Testis (tissue), 3 donors: ENCODE data around the gene REXO5. TPM values are rescaled to one million over a fixed set of nuclear protein-coding genes. Genes with fewer than 3 reads are reported as not detected.

ENCODE experiments used
- DNase-seq: peaks from one replicate; pipeline ENCODE4 v3.0.0-alpha.2; 2019
- H3K27ac ChIP-seq, 2 donors: fragments of 200-600 bp; sonication (generic); one replicate each; pipeline ENCODE4 v1.5.1; 2019
- H3K27me3 ChIP-seq: fragments of 200-600 bp; sonication (generic); one replicate; pipeline ENCODE4 v1.5.1; 2019
- H3K36me3 ChIP-seq: fragments of 200-600 bp; sonication (generic); one replicate; pipeline ENCODE4 v1.5.1; 2017; ENCODE audit warnings: low read depth; ENCODE audit errors: missing control alignments
- H3K4me1 ChIP-seq: fragments of 200-600 bp; sonication (generic); one replicate; pipeline ENCODE4 v1.5.1; 2019
- H3K4me3 ChIP-seq, 2 donors: fragments of 200-600 bp; sonication (generic); one replicate each; pipeline ENCODE4 v1.5.1; 2017 to 2019
- H3K9me3 ChIP-seq: fragments of 200-600 bp; sonication (generic); one replicate; pipeline ENCODE4 v1.5.1; 2017
- POLR2A ChIP-seq: fragments of 450-650 bp; IDR thresholded peaks from one replicate; pipeline ENCODE4 v1.6.1; 2017; ENCODE audit warnings: antibody characterized with exemption, mild to moderate bottlenecking, moderate library complexity
- WGBS, 2 donors: methylation state at CpG; one replicate each; pipeline ENCODE4 v1.1.5; 2018; 5-methylcytosine and 5-hydroxymethylcytosine counted together
- intact Hi-C: fragments of 100-400 bp; cut with DNase I; formaldehyde crosslinking; loops from one replicate; pipeline ENCODE4 v1.15.1; 2023; ENCODE audit warnings: low total_unique reads
- polyA plus RNA-seq: library from polyadenylated mRNA; stranded (reverse); fragments of 350-450 nt; fragmentation: Illumina TruSeq; extraction: RNeasy Lipid Tissue Mini Kit (QIAGEN cat#74804); gene quantifications from one replicate; pipeline ENCODE4 v1.2.3, GENCODE V29; 2014; ENCODE audit warnings: low read depth, low replicate concordance; ENCODE audit not compliant: insufficient read depth
- total RNA-seq, 2 donors: library from RNA; depleted of rRNA; stranded (reverse); fragments of >200 nt; gene quantifications; one replicate each; pipeline ENCODE4 v1.2.3, GENCODE V29; 2016
- TF ChIP-seq, protein P1 (sequence below), 3 experiments: fragments of 450-650 bp in 2 of 3; fragments of 200-600 bp in 1 of 3; sonication (generic) in 1 of 3; IDR thresholded peaks; one replicate each; pipeline ENCODE4 v1.5.1; 2016 to 2019; ENCODE audit warnings: antibody characterized with exemption in 3 of 3, mild to moderate bottlenecking in 2 of 3, moderate library complexity in 1 of 3

Gene REXO5
- total and polyA plus RNA-seq, 3 donors from 2014 or later: 228 to 991 (median 234) TPM

DNA sequence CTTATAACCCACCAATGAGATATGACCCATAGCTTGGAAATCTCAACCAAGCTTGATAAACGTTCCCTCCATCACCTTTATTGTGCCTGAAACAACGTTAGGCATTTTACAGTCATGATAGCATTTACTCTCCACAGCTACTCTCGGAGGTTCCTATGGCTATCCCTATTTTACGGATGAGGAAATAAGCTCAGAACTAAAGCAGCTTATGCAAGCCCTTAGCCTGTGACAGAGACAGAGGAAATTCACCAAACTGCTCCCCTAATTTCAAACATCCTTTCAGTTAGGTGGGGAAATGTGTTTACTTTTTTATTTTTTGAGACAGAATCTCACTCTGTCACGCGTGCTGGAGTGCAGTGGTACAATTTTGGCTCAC is 75.2 kb downstream of the REXO5 start:
- H3K36me3 ChIP-seq: no peaks in the 10 kb centered on the region
- H3K27me3 ChIP-seq: no peaks in the 10 kb centered on the region
- H3K4me1 ChIP-seq: no peaks in the 10 kb centered on the region
- WGBS, 2 donors: 83 to 90% methylated on average over 6 of the region's 6 CpGs
- no peaks in the 10 kb centered on the region for H3K9me3 ChIP-seq
- DNase-seq: no peak
- H3K4me3 ChIP-seq: no peak overlapping the region
- TF ChIP-seq, protein P1, sequence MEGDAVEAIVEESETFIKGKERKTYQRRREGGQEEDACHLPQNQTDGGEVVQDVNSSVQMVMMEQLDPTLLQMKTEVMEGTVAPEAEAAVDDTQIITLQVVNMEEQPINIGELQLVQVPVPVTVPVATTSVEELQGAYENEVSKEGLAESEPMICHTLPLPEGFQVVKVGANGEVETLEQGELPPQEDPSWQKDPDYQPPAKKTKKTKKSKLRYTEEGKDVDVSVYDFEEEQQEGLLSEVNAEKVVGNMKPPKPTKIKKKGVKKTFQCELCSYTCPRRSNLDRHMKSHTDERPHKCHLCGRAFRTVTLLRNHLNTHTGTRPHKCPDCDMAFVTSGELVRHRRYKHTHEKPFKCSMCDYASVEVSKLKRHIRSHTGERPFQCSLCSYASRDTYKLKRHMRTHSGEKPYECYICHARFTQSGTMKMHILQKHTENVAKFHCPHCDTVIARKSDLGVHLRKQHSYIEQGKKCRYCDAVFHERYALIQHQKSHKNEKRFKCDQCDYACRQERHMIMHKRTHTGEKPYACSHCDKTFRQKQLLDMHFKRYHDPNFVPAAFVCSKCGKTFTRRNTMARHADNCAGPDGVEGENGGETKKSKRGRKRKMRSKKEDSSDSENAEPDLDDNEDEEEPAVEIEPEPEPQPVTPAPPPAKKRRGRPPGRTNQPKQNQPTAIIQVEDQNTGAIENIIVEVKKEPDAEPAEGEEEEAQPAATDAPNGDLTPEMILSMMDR (IDR thresholded peaks at IDR 0.05): no peak
- no peak for TF ChIP-seq POLR2A
- intact Hi-C loops: no loop called here
- H3K27ac ChIP-seq: no peak overlapping the region

DNA sequence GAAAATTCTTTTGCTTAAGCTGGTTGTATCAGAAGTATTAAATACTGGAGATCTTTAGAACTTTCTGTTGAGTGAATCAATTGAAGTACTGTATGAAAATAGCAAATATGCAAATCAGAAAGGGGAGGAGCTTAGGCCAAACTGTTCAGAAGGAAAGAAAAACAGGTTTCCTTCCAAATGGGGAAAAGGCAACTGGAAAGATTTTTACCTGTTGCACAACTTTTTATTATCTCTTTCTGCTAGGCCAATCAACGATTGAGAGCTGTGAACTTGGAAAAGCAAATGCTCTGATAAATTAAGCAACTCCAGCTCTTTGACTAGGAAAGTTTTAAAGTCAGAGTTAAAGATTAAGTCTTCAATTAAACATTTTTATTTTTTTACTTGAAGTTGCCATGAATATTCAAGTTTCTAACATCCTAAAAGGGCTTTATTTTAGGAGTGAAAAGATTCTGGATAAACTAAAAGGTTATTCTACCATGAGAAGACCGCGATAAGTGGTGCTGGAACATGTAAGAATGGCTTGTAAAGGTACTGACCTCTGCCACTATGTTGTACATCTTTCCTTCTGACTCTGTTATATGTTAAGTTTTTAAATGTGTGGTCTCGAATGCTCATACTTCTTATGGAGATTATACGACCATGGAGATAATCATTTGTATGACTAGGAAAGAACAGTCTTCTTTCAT is 77.4 kb downstream of the REXO5 start:
- no peak for DNase-seq
- Histone ChIP-seq H3K27me3 (no peaks in the 10 kb centered on the region), H3K4me3 (no peak overlapping the region), H3K4me1 (no peaks in the 10 kb centered on the region), H3K27ac (no peak overlapping the region), H3K36me3 (no peaks in the 10 kb centered on the region), H3K9me3 (no peaks in the 10 kb centered on the region)
- intact Hi-C loops: no loop called here
- TF ChIP-seq, protein P1 (IDR thresholded peaks at IDR 0.05): no peak
- TF ChIP-seq POLR2A: no peak
- 75 to 83% methylated on average over 5 of the region's 5 CpGs for WGBS, 2 donors

DNA sequence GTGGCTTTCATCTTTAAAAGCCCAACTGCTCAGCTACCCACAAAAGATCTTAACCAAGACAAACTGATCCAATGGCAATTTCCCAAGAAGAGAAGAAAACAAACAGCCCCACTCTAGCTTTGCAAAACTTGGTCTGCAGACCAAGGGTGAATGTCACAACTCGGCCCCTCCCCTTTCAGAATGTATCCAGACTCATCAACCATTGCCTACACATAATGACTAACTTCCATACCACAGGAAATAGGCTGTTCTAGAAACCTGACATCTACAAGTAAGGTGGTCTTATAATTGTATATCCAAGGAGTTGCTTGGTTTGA is 77.9 kb downstream of the REXO5 start:
- H3K4me1 ChIP-seq: no peaks in the 10 kb centered on the region
- H3K27ac ChIP-seq: no peak overlapping the region
- no peak overlapping the region for H3K4me3 ChIP-seq
- intact Hi-C loops: no loop called here
- TF ChIP-seq, protein P1 (IDR thresholded peaks at IDR 0.05): no peak
- no peak for TF ChIP-seq POLR2A
- 96 to 100% methylated on average over 1 of the region's 1 CpG for WGBS, 2 donors
- DNase-seq: no peak
- H3K9me3 ChIP-seq: no peaks in the 10 kb centered on the region
- no peaks in the 10 kb centered on the region for H3K27me3 ChIP-seq
- H3K36me3 ChIP-seq: no peaks in the 10 kb centered on the region

DNA sequence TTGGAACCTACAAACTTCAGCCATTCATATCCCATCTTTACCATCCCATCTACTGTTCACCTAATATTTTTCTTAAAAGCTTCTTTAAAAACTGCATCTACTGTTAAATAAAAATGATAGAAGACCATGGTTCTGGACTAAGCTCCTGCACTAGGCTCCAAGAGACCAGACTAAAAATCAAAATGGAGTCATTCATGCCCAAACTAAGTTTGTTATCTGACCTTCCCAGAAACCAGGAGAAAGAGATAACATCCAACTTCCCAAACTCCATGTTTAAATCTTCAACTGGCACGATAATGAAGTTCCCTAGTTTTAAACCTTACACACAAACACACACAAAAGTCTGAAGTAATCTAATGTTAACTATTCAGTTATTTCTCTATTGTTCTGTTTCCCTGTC is 80.0 kb downstream of the REXO5 start:
- TF ChIP-seq POLR2A: no peak
- TF ChIP-seq, protein P1 (IDR thresholded peaks at IDR 0.05): no peak
- intact Hi-C loops: no loop called here
- Histone ChIP-seq H3K4me3 (no peak overlapping the region), H3K9me3 (no peaks in the 10 kb centered on the region), H3K27ac (no peak overlapping the region), H3K27me3 (no peaks in the 10 kb centered on the region), H3K4me1 (no peaks in the 10 kb centered on the region), H3K36me3 (no peaks in the 10 kb centered on the region)
- no peak for DNase-seq
- WGBS, 2 donors: 40 to 78% methylated on average over 1 of the region's 1 CpG

DNA sequence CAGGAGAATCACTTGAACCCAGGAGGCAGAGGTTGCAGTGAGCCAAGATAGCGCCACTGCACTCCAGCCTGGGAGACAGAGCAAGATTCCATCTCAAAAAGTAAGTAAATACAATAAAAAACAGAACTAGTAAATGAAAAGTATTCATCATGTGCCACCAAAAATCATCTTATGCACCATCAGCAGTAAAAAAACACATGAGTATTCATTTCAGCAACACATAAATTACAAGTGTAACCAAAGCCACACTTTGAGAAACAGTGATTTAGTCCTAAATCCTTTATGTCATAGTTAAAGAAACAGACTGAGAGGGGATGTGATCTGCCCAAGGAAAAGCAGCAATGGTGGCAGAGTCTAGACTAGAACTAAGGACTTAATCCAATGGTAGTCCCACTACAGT is 80.9 kb downstream of the REXO5 start:
- H3K27me3 ChIP-seq: no peaks in the 10 kb centered on the region
- no peak overlapping the region for H3K27ac ChIP-seq
- intact Hi-C loops: no loop called here
- H3K4me1 ChIP-seq: no peaks in the 10 kb centered on the region
- TF ChIP-seq, protein P1 (IDR thresholded peaks at IDR 0.05): no peak
- no peak for TF ChIP-seq POLR2A
- H3K4me3 ChIP-seq: no peak overlapping the region
- WGBS, 2 donors: 100% methylated on average over 1 of the region's 1 CpG
- DNase-seq: no peak
- H3K9me3 ChIP-seq: no peaks in the 10 kb centered on the region
- no peaks in the 10 kb centered on the region for H3K36me3 ChIP-seq
